ENCODE measurements around the gene CTAGE15.
"Not testable (repeated sequence)": the region's sequence is repeated elsewhere in the genome, so short reads cannot be mapped to it uniquely, and the experiment has no call there.

Gene CTAGE15

GRCh38 chr7:143571501-143571900 is at the start of gene CTAGE15:
Gene CTAGE15 (plus strand): TSS chr7:143571801. CDS start chr7:143571818, 17 bp downstream.
- not testable (repeated sequence) for DNase-seq

GRCh38 chr7:143522309-143522916 is 49.2 kb upstream of the CTAGE15 start:
- DNase-seq = not testable (repeated sequence)

- DNase-seq = not testable (repeated sequence)
Observed at GRCh38 chr7:143531169-143531926, 40.3 kb upstream of the CTAGE15 start.

- not testable (repeated sequence) for DNase-seq
Observed at GRCh38 chr7:143531932-143532331, 39.7 kb upstream of the CTAGE15 start.

GRCh38 chr7:143533213-143533839 is 38.3 kb upstream of the CTAGE15 start:
- DNase-seq = not testable (repeated sequence)

- not testable (repeated sequence) for DNase-seq
Observed at GRCh38 chr7:143536443-143536842, 35.2 kb upstream of the CTAGE15 start.

GRCh38 chr7:143543288-143544038 is 28.1 kb upstream of the CTAGE15 start:
- DNase-seq = not testable (repeated sequence)

GRCh38 chr7:143555968-143556367 is 15.6 kb upstream of the CTAGE15 start:
- not testable (repeated sequence) for DNase-seq

- not testable (repeated sequence) for DNase-seq
Observed at GRCh38 chr7:143563306-143563705, 8.3 kb upstream of the CTAGE15 start.

GRCh38 chr7:143566001-143566400 is 5.6 kb upstream of the CTAGE15 start:
- not testable (repeated sequence) for DNase-seq

- not testable (repeated sequence) for DNase-seq
Observed at GRCh38 chr7:143588183-143588582, 16.6 kb downstream of the CTAGE15 start.

GRCh38 chr7:143589897-143590296 is 18.3 kb downstream of the CTAGE15 start:
- not testable (repeated sequence) for DNase-seq

GRCh38 chr7:143598086-143598485 is 26.5 kb downstream of the CTAGE15 start:
- not testable (repeated sequence) for DNase-seq

- not testable (repeated sequence) for DNase-seq
Observed at GRCh38 chr7:143603549-143603948, 31.9 kb downstream of the CTAGE15 start.

- DNase-seq = not testable (repeated sequence)
Observed at GRCh38 chr7:143606088-143606487, 34.5 kb downstream of the CTAGE15 start.

GRCh38 chr7:143615545-143615944 is 43.9 kb downstream of the CTAGE15 start:
- DNase-seq = not testable (repeated sequence)

- DNase-seq = not testable (repeated sequence)
Observed at GRCh38 chr7:143617204-143617603, 45.6 kb downstream of the CTAGE15 start.

GRCh38 chr7:143620058-143620457 is 48.5 kb downstream of the CTAGE15 start:
- not testable (repeated sequence) for DNase-seq

- not testable (repeated sequence) for DNase-seq
Observed at GRCh38 chr7:143620646-143621045, 49.0 kb downstream of the CTAGE15 start, which contains the start of gene TCAF2. Gene TCAF2 (plus strand): TSS chr7:143620974.

- DNase-seq = not testable (repeated sequence)
Observed at GRCh38 chr7:143621175-143621574, 49.6 kb downstream of the CTAGE15 start.

GRCh38 chr7:143622130-143622529 is 50.5 kb downstream of the CTAGE15 start:
- DNase-seq = not testable (repeated sequence)

Data from NCI-H2171 (cell line).